ENCODE results near the gene C17orf50. TPM values are rescaled to one million over a fixed set of nuclear protein-coding genes. Genes with fewer than 3 reads are reported as not detected.

C17orf50 gene
- total RNA-seq, 4 donors from 2014 or later = not detected

DNA sequence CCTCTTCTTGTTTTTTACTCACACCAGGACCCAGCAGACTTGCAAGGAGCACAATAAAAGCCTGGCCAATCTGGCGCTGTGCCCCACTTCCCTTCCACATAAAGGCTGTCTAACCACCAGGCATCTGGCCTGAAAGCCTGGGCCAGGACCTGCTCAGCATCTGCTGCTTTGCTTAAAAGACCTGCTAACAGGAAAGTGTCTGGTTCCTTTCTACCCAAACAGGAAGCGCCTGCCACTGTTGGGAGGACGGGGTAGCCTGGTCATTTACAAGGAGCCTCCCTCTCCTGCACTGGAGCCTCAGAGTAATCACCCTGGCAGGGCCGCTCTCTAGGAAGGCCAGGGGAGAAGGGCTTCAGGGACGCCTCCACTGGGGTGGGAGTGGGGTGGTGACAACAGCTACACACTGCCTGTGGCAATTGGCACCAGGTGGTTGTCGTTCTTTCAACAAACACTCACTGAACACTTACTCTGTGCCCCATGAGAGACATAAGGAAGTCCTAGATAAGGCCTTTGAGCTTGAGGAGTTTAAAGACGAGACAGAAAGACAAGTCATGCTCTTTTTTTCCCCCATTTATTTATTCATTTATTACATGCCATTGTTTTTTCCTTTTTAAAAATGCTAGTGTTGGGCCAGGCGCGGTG is 41.0 kb downstream of the C17orf50 start:
- no peaks in the 10 kb centered on the region for H3K27me3 ChIP-seq
- TF ChIP-seq, protein P1, sequence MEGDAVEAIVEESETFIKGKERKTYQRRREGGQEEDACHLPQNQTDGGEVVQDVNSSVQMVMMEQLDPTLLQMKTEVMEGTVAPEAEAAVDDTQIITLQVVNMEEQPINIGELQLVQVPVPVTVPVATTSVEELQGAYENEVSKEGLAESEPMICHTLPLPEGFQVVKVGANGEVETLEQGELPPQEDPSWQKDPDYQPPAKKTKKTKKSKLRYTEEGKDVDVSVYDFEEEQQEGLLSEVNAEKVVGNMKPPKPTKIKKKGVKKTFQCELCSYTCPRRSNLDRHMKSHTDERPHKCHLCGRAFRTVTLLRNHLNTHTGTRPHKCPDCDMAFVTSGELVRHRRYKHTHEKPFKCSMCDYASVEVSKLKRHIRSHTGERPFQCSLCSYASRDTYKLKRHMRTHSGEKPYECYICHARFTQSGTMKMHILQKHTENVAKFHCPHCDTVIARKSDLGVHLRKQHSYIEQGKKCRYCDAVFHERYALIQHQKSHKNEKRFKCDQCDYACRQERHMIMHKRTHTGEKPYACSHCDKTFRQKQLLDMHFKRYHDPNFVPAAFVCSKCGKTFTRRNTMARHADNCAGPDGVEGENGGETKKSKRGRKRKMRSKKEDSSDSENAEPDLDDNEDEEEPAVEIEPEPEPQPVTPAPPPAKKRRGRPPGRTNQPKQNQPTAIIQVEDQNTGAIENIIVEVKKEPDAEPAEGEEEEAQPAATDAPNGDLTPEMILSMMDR (IDR thresholded peaks at IDR 0.05) = no peak
- TF ChIP-seq EP300 (IDR thresholded peaks at IDR 0.05) = peak in 1 of 2 donors; percentile 73
- H3K36me3 ChIP-seq = no peaks in the 10 kb centered on the region
- peak in 1 of 2 donors; percentile 61 for DNase-seq (ENCODE audit: low spot score in 2 of 2)
- peaks cover 3 to 46% (median 14%) of the 10 kb centered on the region in 4 donors for H3K4me1 ChIP-seq
- no peaks in the 10 kb centered on the region for H3K9me3 ChIP-seq
- peak overlapping the region in 3 of 4 donors; percentile 3 to 13 (median 8) for H3K27ac ChIP-seq
- 58 to 64% methylated on average over 9 of the region's 9 CpGs for WGBS, 2 donors
- H3K4me3 ChIP-seq = no peak overlapping the region

DNA sequence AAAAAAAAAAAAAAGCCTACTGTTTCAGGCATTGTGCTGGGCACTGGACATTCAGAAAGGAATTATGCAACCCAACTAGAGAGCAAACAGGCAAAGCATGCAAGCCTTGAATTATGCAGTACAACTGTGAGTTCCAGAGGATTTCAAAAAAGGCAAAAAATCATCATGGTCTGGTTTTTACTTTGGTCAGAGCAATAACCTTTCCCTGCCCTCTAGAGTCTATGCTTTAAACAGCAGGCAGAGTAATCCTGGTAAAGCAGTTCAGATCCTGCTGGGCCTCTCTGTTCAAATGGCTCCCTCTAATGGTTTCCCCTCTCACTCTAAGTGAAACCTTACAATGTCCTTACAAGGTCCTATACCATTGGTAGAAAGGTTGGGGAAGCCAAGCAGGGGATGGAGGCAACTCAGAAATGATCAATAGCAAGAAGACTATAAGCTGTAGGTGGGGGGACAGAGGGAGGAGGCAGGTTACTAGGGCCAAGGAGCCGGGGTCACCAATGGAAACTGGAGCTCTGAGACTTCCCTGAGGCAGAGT is 44.0 kb downstream of the C17orf50 start:
- Histone ChIP-seq H3K36me3 (no peaks in the 10 kb centered on the region), H3K27ac (peak overlapping the region in 3 of 4 donors; percentile 15 to 81 (median 72)), H3K4me1 (peaks cover 3 to 42% (median 19%) of the 10 kb centered on the region in 4 donors), H3K4me3 (no peak overlapping the region), H3K9me3 (no peaks in the 10 kb centered on the region), H3K27me3 (no peaks in the 10 kb centered on the region)
- 0 to 33% methylated on average over 1 of the region's 1 CpG for WGBS, 2 donors
- DNase-seq (ENCODE audit: low spot score in 2 of 2) = peak in 1 of 2 donors; percentile 59
- TF ChIP-seq POLR2A (IDR thresholded peaks at IDR 0.05) = no peak
- TF ChIP-seq, protein P1 (IDR thresholded peaks at IDR 0.05) = peak; percentile 75 to 97 (median 93)
- TF ChIP-seq EP300 (IDR thresholded peaks at IDR 0.05) = peak in 1 of 2 donors; percentile 77

DNA sequence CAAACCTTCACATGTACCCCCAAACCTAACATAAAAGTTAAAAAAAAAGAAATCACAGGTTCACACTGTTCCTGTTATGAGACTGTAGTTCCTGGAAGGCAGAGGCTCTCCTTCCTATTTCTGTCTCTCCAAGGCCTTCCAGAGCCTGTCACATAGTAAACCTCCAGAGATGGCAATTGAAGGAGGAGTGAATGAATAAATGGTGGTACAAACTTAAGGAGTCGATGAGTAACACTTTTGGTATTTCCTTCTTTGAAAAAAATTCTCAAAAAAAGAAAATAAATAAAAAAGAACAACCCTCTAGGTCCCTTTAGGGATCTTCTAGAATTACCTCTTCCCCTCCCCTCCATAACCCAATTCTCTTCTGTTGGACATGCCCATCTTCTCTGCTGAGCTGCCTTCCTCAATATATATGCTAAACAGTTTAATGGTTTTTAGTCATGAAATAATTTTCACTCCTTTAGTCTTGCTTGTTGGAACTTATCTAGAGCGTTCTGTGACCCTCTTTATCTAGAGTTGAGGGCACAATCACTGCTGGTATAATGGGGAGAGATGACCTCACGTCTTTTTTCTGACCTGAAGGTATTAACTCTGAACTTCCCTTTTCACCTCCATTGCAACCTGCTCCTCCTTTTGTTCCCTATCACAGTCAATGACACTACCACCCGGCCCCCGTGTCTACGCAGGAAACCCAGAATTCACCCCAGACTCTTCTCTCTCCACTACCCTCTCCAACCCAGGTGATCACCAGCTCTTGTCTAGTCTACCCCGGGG is 46.9 kb downstream of the C17orf50 start:
- Histone ChIP-seq H3K4me1 (peaks cover 0 to 45% (median 33%) of the 10 kb centered on the region in 4 donors), H3K27me3 (no peaks in the 10 kb centered on the region), H3K4me3 (no peak overlapping the region), H3K27ac (no peak overlapping the region), H3K9me3 (no peaks in the 10 kb centered on the region), H3K36me3 (no peaks in the 10 kb centered on the region)
- 79 to 81% methylated on average over 7 of the region's 7 CpGs for WGBS, 2 donors
- DNase-seq (ENCODE audit: low spot score in 2 of 2) = no peak
- TF ChIP-seq EP300 (IDR thresholded peaks at IDR 0.05) (no peak), POLR2A (IDR thresholded peaks at IDR 0.05) (no peak)
- TF ChIP-seq, protein P1 (IDR thresholded peaks at IDR 0.05) = no peak

DNA sequence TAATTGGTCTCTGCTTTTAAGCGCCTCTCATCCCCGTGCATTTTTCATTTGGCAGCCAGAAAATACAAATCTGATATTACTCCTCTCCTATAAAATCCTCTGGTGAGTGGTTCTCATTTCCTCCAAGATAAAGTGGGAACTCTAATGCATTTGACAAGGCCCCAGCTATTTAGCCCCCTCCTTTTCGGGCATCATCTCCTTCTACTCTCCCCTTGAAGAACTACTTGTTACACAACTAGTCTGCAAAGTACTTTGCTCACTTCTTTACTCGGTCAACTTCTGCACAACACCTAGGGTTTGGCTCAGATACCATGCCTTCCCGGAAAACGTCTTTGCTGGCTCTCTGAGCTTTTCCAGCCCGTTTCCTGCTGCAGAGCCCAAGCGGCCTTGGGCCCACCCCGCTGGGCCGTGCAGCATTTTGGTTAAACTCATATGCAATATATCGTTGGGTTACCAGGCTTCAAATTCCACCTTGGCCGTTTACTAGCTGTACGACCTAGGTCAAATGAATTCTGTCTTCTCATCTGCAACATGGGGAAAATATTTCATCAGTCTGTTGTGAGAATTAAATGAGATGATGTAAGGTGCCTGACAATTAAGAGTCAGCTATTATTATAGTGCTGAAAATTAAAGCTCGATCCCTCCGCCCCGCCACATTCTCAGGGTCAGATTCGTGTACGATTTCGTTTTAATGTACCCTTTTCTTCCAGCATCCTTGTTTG is 47.7 kb downstream of the C17orf50 start:
- 31 to 32% methylated on average over 19 of the region's 19 CpGs for WGBS, 2 donors
- no peak for DNase-seq (ENCODE audit: low spot score in 2 of 2)
- Histone ChIP-seq H3K36me3 (no peaks in the 10 kb centered on the region), H3K27ac (peak overlapping the region; percentile 89 to 98 (median 94)), H3K27me3 (no peaks in the 10 kb centered on the region), H3K4me3 (peak overlapping the region; percentile 81 to 98 (median 90)), H3K9me3 (no peaks in the 10 kb centered on the region), H3K4me1 (peaks cover 0 to 52% (median 34%) of the 10 kb centered on the region in 4 donors)
- TF ChIP-seq POLR2A (IDR thresholded peaks at IDR 0.05) (no peak), EP300 (IDR thresholded peaks at IDR 0.05) (no peak)
- TF ChIP-seq, protein P1 (IDR thresholded peaks at IDR 0.05) = no peak

Measured in tibial nerve (tissue), 4 donors.